ENCODE measurements around the gene SLC38A8. TPM values are rescaled to one million over a fixed set of nuclear protein-coding genes. Genes with fewer than 3 reads are reported as not detected.

SLC38A8 gene
- total and polyA plus RNA-seq, 12 donors: 0.45 to 30.8 (median 3.2) TPM; not detected in 8

- no peaks in the 10 kb centered on the region for H3K27me3 ChIP-seq
- intact Hi-C loops (cut with DNase I): loop anchor here in 7 of 10 donors (2.0 to 10.0 kb wide), 6 partner anchors 61 to 399 kb away; partner anchors contain the start of genes TAF1C (in 2 of the 7) and ADAD2 (in 1 of the 7)
Observed at GRCh38 chr16:84085773-84086172, 43.2 kb upstream of the SLC38A8 start.

GRCh38 chr16:84085271-84085667 lies 42.7 kb upstream of the SLC38A8 start:
- no peak for TF ChIP-seq CTCF (IDR thresholded peaks at IDR 0.05)
- H3K36me3 ChIP-seq: peaks cover 0 to 100% (median 57%) of the 10 kb centered on the region in 9 donors
- H3K4me3 ChIP-seq: no peak overlapping the region
- DNase-seq: no peak
- H3K9me3 ChIP-seq: no peaks in the 10 kb centered on the region
- H3K4me1 ChIP-seq: peaks cover 0 to 48% (median 20%) of the 10 kb centered on the region in 9 donors
- no peak for ATAC-seq
- 85 to 90% methylated on average over 8 of the region's 8 CpGs for WGBS, 2 donors
- H3K27me3 ChIP-seq: no peaks in the 10 kb centered on the region
- intact Hi-C loops (cut with DNase I): loop anchor here in 7 of 10 donors (2.0 to 10.0 kb wide), 6 partner anchors 62 to 400 kb away; partner anchors contain the start of genes TAF1C (in 2 of the 7) and ADAD2 (in 1 of the 7)
- peak overlapping the region in 7 of 10 donors; percentile 56 to 77 (median 66) for H3K27ac ChIP-seq

More at GRCh38 chr16:84085773-84086172, 43.2 kb upstream of the SLC38A8 start:
- no peak for DNase-seq
- WGBS, 2 donors: 42 to 49% methylated on average over 6 of the region's 6 CpGs
- H3K27ac ChIP-seq: peak overlapping the region; percentile 13 to 77 (median 66)
- H3K9me3 ChIP-seq: no peaks in the 10 kb centered on the region
- H3K4me1 ChIP-seq: peaks cover 0 to 43% (median 15%) of the 10 kb centered on the region in 9 donors
- peaks cover 0 to 100% (median 62%) of the 10 kb centered on the region in 9 donors for H3K36me3 ChIP-seq
- H3K4me3 ChIP-seq: no peak overlapping the region
- TF ChIP-seq CTCF (IDR thresholded peaks at IDR 0.05): no peak
- ATAC-seq: no peak

- Histone ChIP-seq H3K27me3 (no peaks in the 10 kb centered on the region), H3K9me3 (no peaks in the 10 kb centered on the region), H3K36me3 (peaks cover 0 to 100% (median 54%) of the 10 kb centered on the region in 9 donors), H3K4me1 (peaks cover 0 to 54% (median 25%) of the 10 kb centered on the region in 9 donors), H3K27ac (peak overlapping the region in 6 of 10 donors; percentile 3 to 77 (median 67)), H3K4me3 (no peak overlapping the region)
- ATAC-seq (peak in 7 of 8 donors; percentile 9 to 50 (median 40)), DNase-seq (peak; percentile 43 to 64)
- intact Hi-C loops (cut with DNase I): loop anchor here in 9 of 10 donors (2.0 to 10.0 kb wide), 9 partner anchors 33 to 400 kb away; partner anchors contain the start of genes TAF1C (in 2 of the 9), ADAD2 (in 1 of the 9) and MBTPS1 (in 1 of the 9)
- TF ChIP-seq CTCF (IDR thresholded peaks at IDR 0.05): peak; percentile 30 to 74 (median 66)
- WGBS, 2 donors: 52 to 58% methylated on average over 11 of the region's 11 CpGs
Observed at GRCh38 chr16:84084570-84085270, 42.1 kb upstream of the SLC38A8 start.

GRCh38 chr16:84082835-84083569 lies 40.4 kb upstream of the SLC38A8 start:
- WGBS, 2 donors: 80% methylated on average over 11 of the region's 11 CpGs

More at GRCh38 chr16:84082835-84083569, 40.4 kb upstream of the SLC38A8 start:
- H3K27ac ChIP-seq: peak overlapping the region in 1 of 10 donors; percentile 68
- intact Hi-C loops (cut with DNase I): loop anchor here in 6 of 10 donors (5.0 to 10.0 kb wide), 5 partner anchors 34 to 402 kb away; partner anchors contain the start of gene MBTPS1 (in 1 of the 6)
- no peak overlapping the region for H3K4me3 ChIP-seq
- no peaks in the 10 kb centered on the region for H3K27me3 ChIP-seq
- peaks cover 0 to 98% (median 45%) of the 10 kb centered on the region in 9 donors for H3K36me3 ChIP-seq
- TF ChIP-seq CTCF (IDR thresholded peaks at IDR 0.05): no peak
- ATAC-seq (no peak), DNase-seq (no peak)
- H3K4me1 ChIP-seq: peaks cover 0 to 50% (median 20%) of the 10 kb centered on the region in 9 donors
- H3K9me3 ChIP-seq: no peaks in the 10 kb centered on the region
